Keratinocyte (primary cell): ENCODE data around the gene TUFM.

Source experiments
- EZH2 ChIP-seq: IDR thresholded peaks from one replicate; pipeline ENCODE4 v1.6.1; 2012; ENCODE audit warnings: inconsistent platforms, mild to moderate bottlenecking, low read length, moderate library complexity
- TF ChIP-seq, protein P1 (sequence below), 3 experiments: IDR thresholded peaks in 1 of 3; conservative IDR thresholded peaks in 1 of 3; optimal IDR thresholded peaks in 1 of 3; 2 replicates in 2 of 3; 3 replicates in 1 of 3; pipeline versions ENCODE3 to v1.5.1; 2011; ENCODE audit warnings: low read length in 3 of 3, mild to moderate bottlenecking in 3 of 3, moderate library complexity in 2 of 3, control low read depth in 1 of 3, inconsistent platforms in 1 of 3; ENCODE audit not compliant: insufficient read depth in 2 of 3; ENCODE audit errors: extremely low read depth in 1 of 3

DNA sequence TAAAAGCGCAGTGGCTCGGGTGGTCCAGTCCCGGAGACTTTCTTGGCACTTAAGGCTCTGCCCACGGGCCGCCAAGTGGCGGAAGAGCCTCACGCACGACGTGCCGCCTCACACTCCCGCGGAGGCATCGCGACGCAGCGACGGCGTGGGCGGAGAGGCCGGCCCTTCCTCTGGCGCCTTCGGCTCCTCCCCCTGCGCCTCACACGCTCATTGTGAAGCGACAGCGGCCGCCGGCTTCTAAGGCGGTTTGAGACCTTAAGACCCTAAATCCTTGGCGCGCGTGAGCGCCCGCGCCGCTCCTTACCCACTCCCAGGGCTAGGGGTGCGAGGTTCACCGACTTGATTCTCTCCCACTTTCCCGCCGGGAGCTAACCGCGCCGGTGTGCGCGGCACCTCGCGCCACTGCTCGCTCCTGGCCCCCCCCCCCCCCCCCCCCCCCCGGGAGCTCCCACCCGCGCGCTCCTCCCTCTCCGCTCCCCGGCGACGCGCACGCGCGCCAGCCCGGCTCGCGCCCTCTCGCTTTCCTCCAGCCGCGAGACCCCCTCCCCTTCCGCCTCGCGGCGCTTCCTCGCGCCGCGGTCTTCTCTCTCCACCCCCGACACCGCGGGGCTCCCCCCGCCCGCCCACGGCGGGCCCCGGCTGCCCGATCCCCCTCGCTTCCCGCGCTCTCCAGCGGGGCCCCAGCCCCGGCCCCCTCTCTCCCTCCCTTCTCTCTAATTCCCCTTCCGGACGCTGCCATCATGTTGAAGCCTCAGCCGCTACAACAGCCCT is 23.4 kb downstream of the TUFM start, which contains the start of gene ATXN2L:
- TF ChIP-seq, protein P1, sequence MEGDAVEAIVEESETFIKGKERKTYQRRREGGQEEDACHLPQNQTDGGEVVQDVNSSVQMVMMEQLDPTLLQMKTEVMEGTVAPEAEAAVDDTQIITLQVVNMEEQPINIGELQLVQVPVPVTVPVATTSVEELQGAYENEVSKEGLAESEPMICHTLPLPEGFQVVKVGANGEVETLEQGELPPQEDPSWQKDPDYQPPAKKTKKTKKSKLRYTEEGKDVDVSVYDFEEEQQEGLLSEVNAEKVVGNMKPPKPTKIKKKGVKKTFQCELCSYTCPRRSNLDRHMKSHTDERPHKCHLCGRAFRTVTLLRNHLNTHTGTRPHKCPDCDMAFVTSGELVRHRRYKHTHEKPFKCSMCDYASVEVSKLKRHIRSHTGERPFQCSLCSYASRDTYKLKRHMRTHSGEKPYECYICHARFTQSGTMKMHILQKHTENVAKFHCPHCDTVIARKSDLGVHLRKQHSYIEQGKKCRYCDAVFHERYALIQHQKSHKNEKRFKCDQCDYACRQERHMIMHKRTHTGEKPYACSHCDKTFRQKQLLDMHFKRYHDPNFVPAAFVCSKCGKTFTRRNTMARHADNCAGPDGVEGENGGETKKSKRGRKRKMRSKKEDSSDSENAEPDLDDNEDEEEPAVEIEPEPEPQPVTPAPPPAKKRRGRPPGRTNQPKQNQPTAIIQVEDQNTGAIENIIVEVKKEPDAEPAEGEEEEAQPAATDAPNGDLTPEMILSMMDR (optimal IDR thresholded peaks at IDR 0.05 in 1 of 3, IDR thresholded peaks at IDR 0.05 in 1 of 3, conservative IDR thresholded peaks at IDR 0.05 in 1 of 3; ENCODE audit: extremely low read depth in 1 of 3, insufficient read depth in 2 of 3, low read length in 3 of 3) = peak in 1 of 3 experiments; percentile 16
- no peak for TF ChIP-seq EZH2
